Fibroblast of villous mesenchyme (primary cell): ENCODE measurements around the gene EPHB3. TPM values are rescaled to one million over a fixed set of nuclear protein-coding genes. Genes with fewer than 3 reads are reported as not detected.

Experiments used
- DNase-seq: peaks from one replicate; pipeline ENCODE4 v3.0.0-alpha.2; 2010; ENCODE audit warnings: low read depth
- H3K4me3 ChIP-seq: 2 replicates; pipeline ENCODE4 v1.5.1; 2011; ENCODE audit warnings: low read depth, mild to moderate bottlenecking, low read length
- total RNA-seq: library from RNA; depleted of rRNA; stranded (reverse); fragments of >200 nt; gene quantifications from 2 replicates; pipeline ENCODE4 v1.2.3, GENCODE V29; 2012
- TF ChIP-seq, protein P1 (sequence below): IDR thresholded peaks from 2 replicates; pipeline ENCODE4 v1.5.1; 2012; ENCODE audit warnings: low read depth, mild to moderate bottlenecking, low read length; ENCODE audit not compliant: insufficient read depth

Gene EPHB3
- total RNA-seq, 1 donor, result 2.2 TPM

DNA sequence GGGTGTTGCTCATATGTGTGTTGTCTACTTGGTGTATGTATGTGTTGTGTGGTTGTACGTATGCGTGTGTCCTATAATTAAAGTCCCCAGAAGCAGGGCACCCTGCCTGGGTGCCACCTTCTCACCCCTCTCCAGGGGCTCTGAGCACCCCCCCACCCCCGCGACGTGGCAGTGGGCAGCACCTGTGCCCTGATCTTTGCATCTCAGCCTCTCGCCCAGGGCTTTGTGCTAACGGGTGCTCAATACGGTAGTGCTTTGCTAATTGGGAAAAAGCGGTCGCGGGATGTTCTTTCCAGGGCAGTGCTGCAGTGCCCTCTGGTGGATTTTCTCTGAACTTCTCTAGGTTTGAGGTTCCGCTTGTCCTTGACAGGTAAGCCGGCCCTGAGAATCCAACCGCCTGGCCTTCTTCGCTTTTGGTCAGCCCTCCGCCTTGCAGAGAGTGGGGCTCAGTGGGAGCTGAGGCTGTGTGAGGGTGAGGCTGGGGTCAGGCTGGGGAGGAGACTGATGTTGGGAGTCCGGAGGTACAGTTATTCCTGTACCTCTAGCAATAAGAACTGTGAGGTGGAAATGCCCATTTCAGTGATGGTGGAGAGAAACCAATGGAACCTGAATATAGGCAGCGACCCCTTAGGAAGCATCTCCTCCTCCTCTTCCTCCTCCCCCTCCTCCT lies 17.6 kb upstream of the EPHB3 start:
- DNase-seq, result peak; percentile 84
- H3K4me3 ChIP-seq, result no peak overlapping the region
- TF ChIP-seq, protein P1, sequence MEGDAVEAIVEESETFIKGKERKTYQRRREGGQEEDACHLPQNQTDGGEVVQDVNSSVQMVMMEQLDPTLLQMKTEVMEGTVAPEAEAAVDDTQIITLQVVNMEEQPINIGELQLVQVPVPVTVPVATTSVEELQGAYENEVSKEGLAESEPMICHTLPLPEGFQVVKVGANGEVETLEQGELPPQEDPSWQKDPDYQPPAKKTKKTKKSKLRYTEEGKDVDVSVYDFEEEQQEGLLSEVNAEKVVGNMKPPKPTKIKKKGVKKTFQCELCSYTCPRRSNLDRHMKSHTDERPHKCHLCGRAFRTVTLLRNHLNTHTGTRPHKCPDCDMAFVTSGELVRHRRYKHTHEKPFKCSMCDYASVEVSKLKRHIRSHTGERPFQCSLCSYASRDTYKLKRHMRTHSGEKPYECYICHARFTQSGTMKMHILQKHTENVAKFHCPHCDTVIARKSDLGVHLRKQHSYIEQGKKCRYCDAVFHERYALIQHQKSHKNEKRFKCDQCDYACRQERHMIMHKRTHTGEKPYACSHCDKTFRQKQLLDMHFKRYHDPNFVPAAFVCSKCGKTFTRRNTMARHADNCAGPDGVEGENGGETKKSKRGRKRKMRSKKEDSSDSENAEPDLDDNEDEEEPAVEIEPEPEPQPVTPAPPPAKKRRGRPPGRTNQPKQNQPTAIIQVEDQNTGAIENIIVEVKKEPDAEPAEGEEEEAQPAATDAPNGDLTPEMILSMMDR, result peak; percentile 88

DNA sequence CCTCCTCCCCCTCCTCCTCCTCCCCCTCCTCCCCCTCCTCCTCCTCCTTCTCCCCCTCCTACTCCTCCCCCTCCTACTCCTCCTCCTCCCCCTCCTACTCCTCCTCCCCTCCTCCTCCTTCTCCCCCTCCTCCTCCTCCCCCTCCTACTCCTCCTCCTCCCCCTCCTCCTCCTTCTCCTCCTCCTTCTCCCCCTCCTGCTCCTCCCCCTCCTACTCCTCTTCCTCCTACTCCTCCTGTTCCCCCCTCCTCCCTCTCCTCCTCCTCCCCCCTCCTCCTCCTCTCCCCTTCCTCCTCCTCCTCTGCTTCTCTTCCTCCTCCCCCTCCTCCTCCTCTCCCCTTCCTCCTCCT lies 17.1 kb upstream of the EPHB3 start:
- DNase-seq, result no peak
- H3K4me3 ChIP-seq, result no peak overlapping the region
- TF ChIP-seq, protein P1, result no peak

DNA sequence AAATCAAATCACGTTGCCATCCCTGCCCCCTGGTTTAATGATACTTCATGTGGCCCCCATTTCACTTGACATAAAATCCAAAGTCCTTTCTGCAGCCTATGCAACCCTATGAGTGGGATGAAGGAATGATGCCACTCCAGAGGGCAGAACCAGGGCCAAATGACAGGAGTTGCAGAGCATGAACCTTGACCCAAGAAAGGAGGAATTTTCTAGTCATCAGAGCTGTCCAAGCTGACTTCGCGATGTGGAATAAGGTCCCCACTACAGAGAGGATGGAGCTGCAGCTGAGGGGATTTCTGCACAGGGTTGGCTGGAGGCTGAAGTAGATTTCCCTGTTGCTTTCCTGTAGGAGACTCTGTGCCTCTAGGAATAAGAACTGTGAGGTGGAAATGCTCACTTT lies 15.8 kb upstream of the EPHB3 start:
- no peak for DNase-seq
- H3K4me3 ChIP-seq, result no peak overlapping the region
- TF ChIP-seq, protein P1, result no peak

DNA sequence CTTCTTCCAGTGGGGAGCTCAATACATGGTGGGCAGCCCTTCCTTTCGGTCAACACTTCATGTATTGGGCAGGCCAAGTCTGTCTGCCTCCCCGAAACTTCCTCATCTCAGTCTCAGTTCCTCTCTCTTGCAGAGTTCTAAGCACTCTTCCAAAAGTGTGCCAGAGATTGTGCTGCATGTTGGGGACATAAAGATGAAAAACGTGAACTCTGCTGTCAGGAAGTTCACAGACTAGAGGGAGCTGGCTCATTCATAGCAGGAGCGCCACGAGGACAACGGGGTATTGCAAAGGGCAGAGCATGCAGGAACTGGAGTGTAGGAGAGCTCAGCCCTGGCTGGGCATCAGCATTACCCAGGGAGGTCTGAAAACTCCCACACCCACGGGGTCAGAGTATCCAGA lies 15.3 kb upstream of the EPHB3 start:
- H3K4me3 ChIP-seq, result no peak overlapping the region
- TF ChIP-seq, protein P1, result no peak
- DNase-seq, result no peak

DNA sequence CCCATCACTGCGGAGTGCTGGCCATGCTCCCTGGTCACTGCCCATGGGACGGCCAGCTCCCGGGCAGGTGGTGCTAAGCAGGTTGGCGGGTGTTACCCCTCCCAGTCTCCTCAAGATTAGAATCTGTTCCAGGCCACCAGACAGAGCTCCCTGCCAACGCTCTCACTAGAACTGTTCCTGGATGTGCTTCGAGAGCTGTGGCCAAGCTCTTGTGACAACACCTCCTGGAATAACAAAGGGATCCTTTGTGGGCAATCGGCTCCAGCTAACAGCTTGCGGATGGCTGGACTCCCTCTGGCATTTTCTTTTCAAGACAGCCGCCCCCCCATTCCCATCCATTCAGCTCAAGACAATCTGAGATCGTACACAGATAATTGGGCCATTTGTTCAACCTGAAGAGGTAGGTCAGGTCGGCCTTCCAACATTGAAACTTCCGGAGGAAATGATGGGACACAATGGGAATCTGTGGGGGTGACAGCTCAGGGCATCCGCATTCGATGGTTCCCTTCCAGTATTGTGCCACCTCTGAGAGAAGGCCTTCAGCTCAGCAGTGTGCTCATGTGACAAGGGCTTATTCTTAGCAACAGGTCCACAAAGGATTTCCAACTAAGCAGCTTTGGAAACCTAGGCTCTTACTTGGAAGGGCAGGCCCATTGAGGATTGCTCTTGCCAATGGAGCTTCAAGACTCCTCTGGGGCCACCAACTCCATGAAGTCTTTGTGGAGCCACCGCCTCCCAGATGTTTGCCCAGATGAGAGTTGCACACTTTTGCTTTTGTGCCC lies 11.6 kb upstream of the EPHB3 start:
- no peak for DNase-seq
- TF ChIP-seq, protein P1, result no peak
- no peak overlapping the region for H3K4me3 ChIP-seq

DNA sequence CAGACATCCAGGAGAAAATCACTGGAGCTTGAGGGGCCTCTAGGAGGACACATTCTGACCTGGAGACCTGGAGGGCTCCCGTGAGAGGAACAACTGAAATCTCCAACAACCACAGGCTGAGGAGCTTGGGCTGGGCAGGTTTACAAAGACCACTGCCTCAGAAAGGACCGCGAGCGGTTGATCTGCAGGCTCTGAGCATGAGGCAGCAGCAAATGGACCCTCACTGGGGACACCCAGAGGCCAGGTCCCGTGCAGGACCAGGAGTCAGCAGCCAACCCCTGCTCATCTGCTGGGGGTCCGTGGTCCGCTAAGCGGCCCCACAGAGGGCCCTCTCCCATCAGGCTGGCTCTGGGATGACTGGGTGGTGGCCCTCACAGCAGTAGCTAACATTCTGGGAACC lies 10.5 kb upstream of the EPHB3 start:
- no peak for DNase-seq
- TF ChIP-seq, protein P1, result no peak
- H3K4me3 ChIP-seq, result no peak overlapping the region
